Glomerular visceral epithelial cell (primary cell): ENCODE results near the gene SDC3.

Source experiments
- DNase-seq: peaks from one replicate; pipeline ENCODE4 v3.0.0-alpha.2; 2016; ENCODE audit errors: extremely low spot score

Gene SDC3

GRCh38 chr1:30904962-30905335 is 3.6 kb downstream of the SDC3 start:
- no peak for DNase-seq

GRCh38 chr1:30904191-30904961 is 4.2 kb downstream of the SDC3 start:
- DNase-seq: no peak

GRCh38 chr1:30903343-30904034 is 5.1 kb downstream of the SDC3 start:
- DNase-seq: no peak

GRCh38 chr1:30902593-30903290 is 5.8 kb downstream of the SDC3 start:
- DNase-seq: no peak

- peak; percentile 39 for DNase-seq
Observed at GRCh38 chr1:30901798-30902581, 6.6 kb downstream of the SDC3 start.

GRCh38 chr1:30900931-30901560 is 7.5 kb downstream of the SDC3 start:
- no peak for DNase-seq

GRCh38 chr1:30900486-30900885 is 8.1 kb downstream of the SDC3 start:
- no peak for DNase-seq

- no peak for DNase-seq
Observed at GRCh38 chr1:30899577-30900389, 8.8 kb downstream of the SDC3 start.

GRCh38 chr1:30898031-30898815 is 10.3 kb downstream of the SDC3 start:
- DNase-seq: no peak

- no peak for DNase-seq
Observed at GRCh38 chr1:30896905-30897304, 11.7 kb downstream of the SDC3 start.

GRCh38 chr1:30895944-30896660 is 12.5 kb downstream of the SDC3 start:
- DNase-seq: no peak

- DNase-seq: no peak
Observed at GRCh38 chr1:30895382-30895943, 13.1 kb downstream of the SDC3 start.

- no peak for DNase-seq
Observed at GRCh38 chr1:30894508-30894973, 14.0 kb downstream of the SDC3 start.

GRCh38 chr1:30893776-30894507 is 14.6 kb downstream of the SDC3 start:
- no peak for DNase-seq

- DNase-seq: no peak
Observed at GRCh38 chr1:30892671-30893073, 15.9 kb downstream of the SDC3 start.

- DNase-seq: no peak
Observed at GRCh38 chr1:30891227-30891552, 17.4 kb downstream of the SDC3 start.

GRCh38 chr1:30890502-30891226 is 17.9 kb downstream of the SDC3 start:
- no peak for DNase-seq

- DNase-seq: no peak
Observed at GRCh38 chr1:30889511-30889910, 19.0 kb downstream of the SDC3 start.
